Islet precursor cell (in vitro differentiated cells): Measurements from ENCODE around the gene SLC43A3.
"Not testable (repeated sequence)": the region's sequence is repeated elsewhere in the genome, so short reads cannot be mapped to it uniquely, and the experiment has no call there.

ENCODE experiments used
- DNase-seq: peaks from one replicate; pipeline ENCODE4 v3.0.0-alpha.2; 2018

SLC43A3 gene

GRCh38 chr11:57459164-57460021, 32.5 kb upstream of the SLC43A3 start:
- peak; percentile 60 for DNase-seq

GRCh38 chr11:57458410-57459163, 31.7 kb upstream of the SLC43A3 start:
- DNase-seq = peak; percentile 62

GRCh38 chr11:57458060-57458409, 31.1 kb upstream of the SLC43A3 start:
- DNase-seq = peak; percentile 59

GRCh38 chr11:57457643-57458023, 30.7 kb upstream of the SLC43A3 start:
- no peak for DNase-seq

GRCh38 chr11:57456960-57457642, 30.2 kb upstream of the SLC43A3 start:
- peak; percentile 93 for DNase-seq

GRCh38 chr11:57453543-57454177, 26.7 kb upstream of the SLC43A3 start:
- DNase-seq = no peak

GRCh38 chr11:57446055-57446454, 19.1 kb upstream of the SLC43A3 start:
- DNase-seq = no peak

GRCh38 chr11:57445122-57445394, 18.1 kb upstream of the SLC43A3 start:
- not testable (repeated sequence) for DNase-seq

GRCh38 chr11:57444362-57445121, 17.6 kb upstream of the SLC43A3 start:
- DNase-seq = no peak

- DNase-seq = no peak
Observed at GRCh38 chr11:57440744-57441414, 14.0 kb upstream of the SLC43A3 start.

- no peak for DNase-seq
Observed at GRCh38 chr11:57439786-57440185, 12.9 kb upstream of the SLC43A3 start.

- no peak for DNase-seq
Observed at GRCh38 chr11:57438345-57439285, 11.7 kb upstream of the SLC43A3 start.

- no peak for DNase-seq
Observed at GRCh38 chr11:57436031-57436430, 9.1 kb upstream of the SLC43A3 start.

- no peak for DNase-seq
Observed at GRCh38 chr11:57434640-57435546, 8.0 kb upstream of the SLC43A3 start.

- DNase-seq = peak; percentile 94
Observed at GRCh38 chr11:57432714-57433163, 5.8 kb upstream of the SLC43A3 start.

- DNase-seq = no peak
Observed at GRCh38 chr11:57432149-57432561, 5.2 kb upstream of the SLC43A3 start.

GRCh38 chr11:57430952-57431351, 4.0 kb upstream of the SLC43A3 start:
- no peak for DNase-seq

- DNase-seq = no peak
Observed at GRCh38 chr11:57429946-57430345, 3.0 kb upstream of the SLC43A3 start.

- no peak for DNase-seq
Observed at GRCh38 chr11:57428643-57429042, 1.7 kb upstream of the SLC43A3 start.

- no peak for DNase-seq
Observed at GRCh38 chr11:57427727-57428082, 784 bp upstream of the SLC43A3 start.
